Fibroblast of the aortic adventitia (primary cell): ENCODE results near the gene ZBTB20. TPM values are rescaled to one million over a fixed set of nuclear protein-coding genes. Genes with fewer than 3 reads are reported as not detected.
"Not testable (repeated sequence)": the region's sequence is repeated elsewhere in the genome, so short reads cannot be mapped to it uniquely, and the experiment has no call there.

Experiments used
- DNase-seq: peaks from one replicate; pipeline ENCODE4 v3.0.0-alpha.2; 2010; ENCODE audit warnings: low read depth
- H3K4me3 ChIP-seq: 2 replicates; pipeline ENCODE4 v1.5.1; 2011; ENCODE audit warnings: low read depth, mild to moderate bottlenecking, control low read depth, low read length, moderate library complexity
- total RNA-seq: library from RNA; depleted of rRNA; stranded (reverse); fragments of >200 nt; gene quantifications from 2 replicates; pipeline ENCODE4 v1.2.3, GENCODE V29; 2012; ENCODE audit warnings: low replicate concordance
- TF ChIP-seq, protein P1 (sequence below): IDR thresholded peaks from 2 replicates; pipeline ENCODE4 v1.5.1; 2011; ENCODE audit warnings: mild to moderate bottlenecking, low read length, control low read depth, inconsistent platforms; ENCODE audit not compliant: insufficient read depth

ZBTB20 gene
- total RNA-seq, 1 donor: 47.2 TPM

DNA sequence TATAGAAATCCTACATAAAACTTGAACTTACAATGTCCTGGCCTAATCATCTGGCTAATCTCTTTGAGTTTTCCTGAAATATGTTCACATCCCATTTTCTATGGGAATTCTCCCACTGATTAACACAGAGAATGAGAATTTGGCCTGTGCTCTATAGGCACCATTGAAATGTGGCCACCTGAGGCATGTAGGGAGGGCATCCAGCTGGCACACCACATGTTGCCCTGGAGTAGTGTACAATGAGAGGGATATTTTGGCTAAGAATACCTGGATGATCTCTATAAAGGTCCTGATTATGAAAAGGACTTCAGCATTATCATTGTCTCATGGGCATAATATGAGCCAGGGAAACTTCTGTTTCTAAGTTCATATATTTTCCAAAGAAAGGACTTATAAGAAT lies 324.0 kb downstream of the ZBTB20 start:
- TF ChIP-seq, protein P1, sequence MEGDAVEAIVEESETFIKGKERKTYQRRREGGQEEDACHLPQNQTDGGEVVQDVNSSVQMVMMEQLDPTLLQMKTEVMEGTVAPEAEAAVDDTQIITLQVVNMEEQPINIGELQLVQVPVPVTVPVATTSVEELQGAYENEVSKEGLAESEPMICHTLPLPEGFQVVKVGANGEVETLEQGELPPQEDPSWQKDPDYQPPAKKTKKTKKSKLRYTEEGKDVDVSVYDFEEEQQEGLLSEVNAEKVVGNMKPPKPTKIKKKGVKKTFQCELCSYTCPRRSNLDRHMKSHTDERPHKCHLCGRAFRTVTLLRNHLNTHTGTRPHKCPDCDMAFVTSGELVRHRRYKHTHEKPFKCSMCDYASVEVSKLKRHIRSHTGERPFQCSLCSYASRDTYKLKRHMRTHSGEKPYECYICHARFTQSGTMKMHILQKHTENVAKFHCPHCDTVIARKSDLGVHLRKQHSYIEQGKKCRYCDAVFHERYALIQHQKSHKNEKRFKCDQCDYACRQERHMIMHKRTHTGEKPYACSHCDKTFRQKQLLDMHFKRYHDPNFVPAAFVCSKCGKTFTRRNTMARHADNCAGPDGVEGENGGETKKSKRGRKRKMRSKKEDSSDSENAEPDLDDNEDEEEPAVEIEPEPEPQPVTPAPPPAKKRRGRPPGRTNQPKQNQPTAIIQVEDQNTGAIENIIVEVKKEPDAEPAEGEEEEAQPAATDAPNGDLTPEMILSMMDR: no peak
- no peak for DNase-seq

DNA sequence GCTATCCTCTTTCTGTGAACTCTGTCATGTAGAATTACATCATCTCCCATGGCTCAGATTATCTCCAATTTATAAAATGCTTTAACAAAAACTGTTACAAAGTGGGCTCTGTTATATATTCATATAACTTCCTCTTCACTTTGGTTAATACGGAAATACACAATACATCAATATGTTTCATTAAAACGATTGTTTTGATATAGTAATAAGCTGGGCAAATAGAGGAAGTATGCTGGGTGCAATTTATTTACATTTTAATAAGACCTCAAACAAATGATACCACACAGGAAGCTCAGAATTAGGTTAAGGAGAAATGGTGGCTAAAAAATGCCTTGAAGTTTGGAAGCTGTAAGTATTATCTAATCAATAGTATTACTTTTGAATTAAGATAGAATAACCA lies 331.0 kb downstream of the ZBTB20 start:
- no peak overlapping the region for H3K4me3 ChIP-seq
- TF ChIP-seq, protein P1: no peak
- no peak for DNase-seq

More for the DNA sequence above, 324.0 kb downstream of the ZBTB20 start:
- H3K4me3 ChIP-seq: no peak overlapping the region

DNA sequence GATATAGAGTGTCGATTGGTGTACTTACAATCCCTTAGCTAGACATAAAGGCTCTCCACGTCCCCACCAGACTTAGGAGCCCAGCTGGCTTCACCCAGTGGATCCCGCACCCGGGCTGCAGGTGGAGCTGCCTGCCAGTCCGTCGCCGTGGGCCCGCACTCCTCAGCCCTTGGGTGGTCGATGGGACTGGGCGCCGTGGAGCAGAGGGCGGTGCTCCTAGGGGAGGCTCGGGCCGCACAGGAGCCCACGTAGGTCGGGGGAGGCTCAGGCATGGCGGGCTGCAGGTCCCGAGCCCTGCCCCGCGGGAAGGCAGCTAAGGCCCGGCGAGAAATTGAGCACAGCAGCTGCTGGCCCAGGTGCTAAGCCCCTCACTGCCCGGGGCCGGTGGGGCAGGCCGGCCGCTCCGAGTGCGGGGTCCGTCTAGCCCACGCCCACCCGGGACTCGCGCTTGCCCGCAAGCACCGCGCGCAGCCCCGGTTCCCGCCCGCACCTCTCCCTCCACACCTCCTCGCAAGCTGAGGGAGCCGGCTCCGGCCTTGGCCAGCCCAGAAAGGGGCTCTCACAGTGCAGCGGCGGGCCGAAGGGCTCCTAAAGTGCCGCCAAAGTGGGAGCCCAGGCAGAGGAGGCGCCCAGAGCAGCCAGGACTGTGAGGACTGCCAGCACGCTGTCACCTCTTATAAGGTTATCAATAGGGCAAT lies 334.4 kb downstream of the ZBTB20 start:
- H3K4me3 ChIP-seq, DNase-seq: not testable (repeated sequence)

DNA sequence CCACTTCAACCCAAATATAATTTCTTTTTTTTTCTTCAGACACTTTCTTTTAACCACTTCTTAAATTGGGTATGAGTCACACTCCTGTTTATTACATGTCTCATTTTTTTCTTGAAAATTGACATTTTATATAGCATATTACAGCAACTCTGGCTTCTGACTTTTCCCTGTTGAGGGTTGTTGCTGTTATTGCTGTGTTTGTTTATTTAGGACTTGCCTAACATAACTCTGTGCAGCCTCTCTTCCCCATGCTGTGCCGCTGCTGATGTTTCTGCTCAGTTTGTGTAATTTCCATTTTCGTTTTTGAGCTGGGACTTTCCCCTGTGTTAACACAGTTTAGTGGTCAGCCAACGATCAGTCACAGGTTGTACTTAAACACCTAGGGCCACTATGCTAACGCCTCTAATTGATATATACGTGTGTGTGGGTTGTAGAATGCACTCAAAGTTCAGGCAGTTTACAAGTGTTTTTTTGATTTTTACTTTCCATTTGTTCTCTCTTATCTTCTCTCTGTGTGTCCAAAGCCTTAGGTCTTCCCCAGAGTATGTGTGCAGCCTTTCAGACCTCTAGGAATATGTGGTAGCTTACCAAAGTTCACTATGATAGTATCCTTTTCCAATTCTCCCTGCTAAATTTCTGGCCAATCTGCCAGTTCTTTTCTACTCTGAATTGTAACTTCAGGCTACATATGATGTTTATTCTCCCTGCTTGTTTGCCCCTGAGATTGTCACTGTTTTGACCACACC lies 337.2 kb downstream of the ZBTB20 start:
- DNase-seq: no peak
- TF ChIP-seq, protein P1: no peak
- no peak overlapping the region for H3K4me3 ChIP-seq

DNA sequence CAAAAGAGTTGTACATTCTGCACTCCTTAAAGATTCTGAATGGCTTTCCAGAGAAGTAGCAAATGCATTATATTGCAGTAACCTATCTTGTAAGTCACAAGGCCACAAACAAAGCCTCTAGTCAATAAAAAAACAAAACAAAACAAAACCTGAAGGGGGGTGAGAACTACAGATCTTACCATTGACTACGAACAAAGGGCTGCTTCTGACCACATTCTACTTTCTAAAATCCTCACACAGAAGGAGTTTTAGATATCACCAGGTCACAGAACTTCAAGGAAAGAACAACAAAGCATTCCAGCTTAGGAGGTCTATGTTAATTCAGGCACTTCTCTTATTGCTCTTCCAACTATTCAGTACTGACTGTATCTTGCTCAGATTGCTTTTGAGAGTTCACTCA lies 343.0 kb downstream of the ZBTB20 start:
- DNase-seq: no peak
- no peak overlapping the region for H3K4me3 ChIP-seq
- TF ChIP-seq, protein P1: no peak

DNA sequence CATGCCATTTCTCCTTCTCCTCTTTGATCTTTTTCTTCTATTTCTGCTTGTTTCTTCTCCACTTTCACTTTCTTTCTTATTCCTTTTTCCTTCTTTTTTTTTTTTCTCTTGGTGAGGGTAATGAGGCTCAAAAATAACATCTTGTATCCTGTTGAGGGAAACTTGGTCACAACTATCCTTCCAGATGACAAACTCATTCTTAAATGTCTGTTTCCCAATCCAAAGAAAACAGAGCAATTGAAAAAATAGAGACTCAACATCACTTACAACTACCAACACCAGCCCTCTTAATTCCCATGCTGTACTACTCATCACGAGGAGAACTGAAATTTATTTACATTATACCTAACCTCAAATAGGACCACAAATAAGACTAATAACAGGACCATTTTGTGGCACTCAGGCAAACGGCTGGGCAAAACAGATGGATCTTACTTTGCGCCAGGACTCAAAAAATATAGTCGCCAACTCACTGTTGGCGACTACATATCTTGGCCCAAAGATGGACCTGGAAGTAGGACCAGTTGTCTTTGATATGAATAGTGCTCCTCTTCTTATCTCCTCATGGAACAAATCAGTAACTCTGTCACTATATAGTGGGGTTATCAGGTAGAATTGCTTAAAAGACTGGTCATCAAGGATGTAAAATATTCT lies 343.9 kb downstream of the ZBTB20 start:
- TF ChIP-seq, protein P1: no peak
- H3K4me3 ChIP-seq: no peak overlapping the region
- DNase-seq: no peak
